KOPT-K1 (cell line): ENCODE results near the gene VPS72.

Experiments used
- H3K27ac ChIP-seq: fragments of 200-600 bp; sonication (generic); 2 replicates; pipeline ENCODE4 v1.5.1; 2016; ENCODE audit warnings: antibody characterized with exemption, mild to moderate bottlenecking, low read depth, low read length; ENCODE audit not compliant: poor library complexity, severe bottlenecking
- H3K36me3 ChIP-seq: fragments of 200-600 bp; sonication (generic); 2 replicates; pipeline ENCODE4 v1.5.1; 2017; ENCODE audit warnings: antibody characterized with exemption, mild to moderate bottlenecking, low read length, moderate library complexity; ENCODE audit not compliant: insufficient read depth
- H3K9me3 ChIP-seq: fragments of 200-600 bp; sonication (generic); 2 replicates; pipeline ENCODE4 v1.5.1; 2017; ENCODE audit warnings: antibody characterized with exemption, low read length, mild to moderate bottlenecking; ENCODE audit not compliant: insufficient read depth, poor library complexity, severe bottlenecking

The VPS72 gene

GRCh38 chr1:151143057-151143435 is 47.0 kb downstream of the VPS72 start:
- Histone ChIP-seq H3K36me3 (no peaks in the 10 kb centered on the region), H3K9me3 (no peaks in the 10 kb centered on the region), H3K27ac (no peak overlapping the region)

GRCh38 chr1:151142411-151143056 is 47.5 kb downstream of the VPS72 start:
- Histone ChIP-seq H3K27ac (no peak overlapping the region), H3K9me3 (no peaks in the 10 kb centered on the region), H3K36me3 (no peaks in the 10 kb centered on the region)

- Histone ChIP-seq H3K9me3 (no peaks in the 10 kb centered on the region), H3K36me3 (no peaks in the 10 kb centered on the region), H3K27ac (no peak overlapping the region)
These were observed 52.2 kb downstream of the VPS72 start for GRCh38 chr1:151137789-151138188.

- Histone ChIP-seq H3K36me3 (no peaks in the 10 kb centered on the region), H3K9me3 (no peaks in the 10 kb centered on the region), H3K27ac (no peak overlapping the region)
These were observed 54.3 kb downstream of the VPS72 start for GRCh38 chr1:151135433-151136385.

- H3K36me3 ChIP-seq = no peaks in the 10 kb centered on the region
- no peaks in the 10 kb centered on the region for H3K9me3 ChIP-seq
- H3K27ac ChIP-seq = no peak overlapping the region
These were observed 55.0 kb downstream of the VPS72 start for GRCh38 chr1:151134991-151135390.

GRCh38 chr1:151134396-151134795 is 55.6 kb downstream of the VPS72 start:
- H3K27ac ChIP-seq = no peak overlapping the region
- H3K9me3 ChIP-seq = no peaks in the 10 kb centered on the region
- no peaks in the 10 kb centered on the region for H3K36me3 ChIP-seq

- no peaks in the 10 kb centered on the region for H3K36me3 ChIP-seq
- no peaks in the 10 kb centered on the region for H3K9me3 ChIP-seq
- no peak overlapping the region for H3K27ac ChIP-seq
These were observed 56.8 kb downstream of the VPS72 start for GRCh38 chr1:151133018-151133806.

- Histone ChIP-seq H3K9me3 (no peaks in the 10 kb centered on the region), H3K27ac (no peak overlapping the region), H3K36me3 (no peaks in the 10 kb centered on the region)
These were observed 57.5 kb downstream of the VPS72 start for GRCh38 chr1:151132335-151133017.

- no peaks in the 10 kb centered on the region for H3K36me3 ChIP-seq
- H3K27ac ChIP-seq = no peak overlapping the region
- H3K9me3 ChIP-seq = no peaks in the 10 kb centered on the region
These were observed 58.2 kb downstream of the VPS72 start for GRCh38 chr1:151131701-151132334.

- H3K27ac ChIP-seq = no peak overlapping the region
- no peaks in the 10 kb centered on the region for H3K36me3 ChIP-seq
- no peaks in the 10 kb centered on the region for H3K9me3 ChIP-seq
These were observed 58.9 kb downstream of the VPS72 start for GRCh38 chr1:151130987-151131586.

- no peaks in the 10 kb centered on the region for H3K36me3 ChIP-seq
- no peaks in the 10 kb centered on the region for H3K9me3 ChIP-seq
- no peak overlapping the region for H3K27ac ChIP-seq
These were observed 61.2 kb downstream of the VPS72 start for GRCh38 chr1:151128800-151129199.
